ENCODE data around the gene LRFN2. TPM values are rescaled to one million over a fixed set of nuclear protein-coding genes. Genes with fewer than 3 reads are reported as not detected.

The LRFN2 gene
- total RNA-seq, 1 donor: not detected

DNA sequence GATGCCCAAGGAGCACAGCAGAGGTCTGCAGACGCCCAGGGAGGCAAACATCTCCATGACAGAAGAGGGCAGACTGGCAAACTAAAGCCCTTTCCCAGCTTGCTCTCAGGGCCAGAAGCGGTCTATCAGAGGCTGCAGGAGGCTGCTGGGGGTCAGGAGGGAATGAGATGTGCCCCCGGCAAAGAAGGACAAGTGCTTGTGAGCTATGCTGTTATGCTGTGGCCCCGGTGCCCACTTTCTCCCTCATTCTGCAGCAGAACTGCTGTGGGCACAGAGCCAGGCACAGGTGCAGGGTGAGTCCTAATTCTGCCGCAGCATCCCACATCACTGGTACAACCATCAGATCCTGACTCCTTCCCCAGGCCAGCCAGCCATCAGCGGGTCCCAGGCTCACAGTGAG is 46.4 kb downstream of the LRFN2 start:
- Histone ChIP-seq H3K27ac (ENCODE audit: low read depth, low read length) (no peak overlapping the region), H3K27me3 (ENCODE audit: insufficient read depth, low read length) (no peaks in the 10 kb centered on the region), H3K4me3 (ENCODE audit: insufficient read depth, low read length) (no peak overlapping the region), H3K9me3 (ENCODE audit: low read depth, low read length) (no peaks in the 10 kb centered on the region), H4K20me1 (ENCODE audit: insufficient read depth, low read length) (no peaks in the 10 kb centered on the region), H3K79me2 (ENCODE audit: insufficient read depth, low read length) (no peaks in the 10 kb centered on the region), H2AFZ (ENCODE audit: low read length) (no peak overlapping the region), H3K4me1 (ENCODE audit: insufficient read depth, low read length) (no peaks in the 10 kb centered on the region), H3K4me2 (ENCODE audit: insufficient read depth, low read length) (no peak overlapping the region), H3K36me3 (ENCODE audit: insufficient read depth, low read length) (no peaks in the 10 kb centered on the region)
- TF ChIP-seq, protein P1, sequence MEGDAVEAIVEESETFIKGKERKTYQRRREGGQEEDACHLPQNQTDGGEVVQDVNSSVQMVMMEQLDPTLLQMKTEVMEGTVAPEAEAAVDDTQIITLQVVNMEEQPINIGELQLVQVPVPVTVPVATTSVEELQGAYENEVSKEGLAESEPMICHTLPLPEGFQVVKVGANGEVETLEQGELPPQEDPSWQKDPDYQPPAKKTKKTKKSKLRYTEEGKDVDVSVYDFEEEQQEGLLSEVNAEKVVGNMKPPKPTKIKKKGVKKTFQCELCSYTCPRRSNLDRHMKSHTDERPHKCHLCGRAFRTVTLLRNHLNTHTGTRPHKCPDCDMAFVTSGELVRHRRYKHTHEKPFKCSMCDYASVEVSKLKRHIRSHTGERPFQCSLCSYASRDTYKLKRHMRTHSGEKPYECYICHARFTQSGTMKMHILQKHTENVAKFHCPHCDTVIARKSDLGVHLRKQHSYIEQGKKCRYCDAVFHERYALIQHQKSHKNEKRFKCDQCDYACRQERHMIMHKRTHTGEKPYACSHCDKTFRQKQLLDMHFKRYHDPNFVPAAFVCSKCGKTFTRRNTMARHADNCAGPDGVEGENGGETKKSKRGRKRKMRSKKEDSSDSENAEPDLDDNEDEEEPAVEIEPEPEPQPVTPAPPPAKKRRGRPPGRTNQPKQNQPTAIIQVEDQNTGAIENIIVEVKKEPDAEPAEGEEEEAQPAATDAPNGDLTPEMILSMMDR (IDR thresholded peaks at IDR 0.05; ENCODE audit: extremely low read depth, low read depth, low read length): no peak
- DNase-seq (ENCODE audit: insufficient read length, low spot score, missing footprints): no peak

DNA sequence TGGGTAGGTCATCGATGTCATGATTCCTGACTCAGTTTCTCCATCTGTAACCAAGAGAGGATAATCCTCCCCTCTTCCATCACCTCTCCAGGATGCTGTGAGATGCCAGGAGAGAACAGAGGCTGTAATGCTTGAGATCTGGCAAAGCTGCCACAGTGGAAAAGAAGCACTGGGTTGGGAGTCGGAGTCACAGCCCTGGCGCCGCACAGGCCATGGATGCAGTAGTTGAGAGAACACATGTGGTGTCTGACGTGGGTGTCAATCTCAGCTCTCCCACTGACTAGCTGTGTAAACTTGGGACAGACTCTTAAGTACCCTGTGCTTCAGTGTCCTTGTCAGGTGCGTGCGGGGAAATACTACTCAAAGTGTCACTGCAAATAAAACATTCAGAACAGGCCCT is 47.3 kb downstream of the LRFN2 start:
- no peaks in the 10 kb centered on the region for H3K9me3 ChIP-seq (ENCODE audit: low read depth, low read length)
- H3K4me1 ChIP-seq (ENCODE audit: insufficient read depth, low read length): no peaks in the 10 kb centered on the region
- no peak overlapping the region for H3K4me2 ChIP-seq (ENCODE audit: insufficient read depth, low read length)

DNA sequence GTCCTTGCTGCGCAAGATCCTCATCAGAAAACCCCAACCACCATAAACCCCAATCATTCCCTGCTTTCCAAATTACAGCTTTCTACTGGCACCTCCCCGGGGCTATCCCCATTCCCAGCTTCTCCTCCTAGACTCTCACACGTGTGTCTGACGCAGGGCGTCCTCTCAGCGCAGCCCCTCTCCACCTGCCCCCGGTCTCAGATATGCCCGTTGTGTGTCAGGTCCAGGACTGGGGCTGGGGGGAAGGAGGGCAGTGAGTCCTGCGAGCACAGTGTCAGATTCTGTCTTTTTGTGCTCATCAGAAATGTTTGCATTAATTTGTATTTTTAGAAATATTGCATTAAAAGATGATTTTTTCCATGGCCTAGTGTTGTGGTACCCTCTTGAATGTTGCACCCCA is 48.6 kb downstream of the LRFN2 start:
- Histone ChIP-seq H4K20me1 (ENCODE audit: insufficient read depth, low read length) (no peaks in the 10 kb centered on the region), H3K27ac (ENCODE audit: low read depth, low read length) (no peak overlapping the region), H3K9me3 (ENCODE audit: low read depth, low read length) (no peaks in the 10 kb centered on the region), H3K4me1 (ENCODE audit: insufficient read depth, low read length) (no peaks in the 10 kb centered on the region), H3K4me3 (ENCODE audit: insufficient read depth, low read length) (no peak overlapping the region), H3K4me2 (ENCODE audit: insufficient read depth, low read length) (no peak overlapping the region), H3K36me3 (ENCODE audit: insufficient read depth, low read length) (no peaks in the 10 kb centered on the region), H3K79me2 (ENCODE audit: insufficient read depth, low read length) (no peaks in the 10 kb centered on the region), H2AFZ (ENCODE audit: low read length) (no peak overlapping the region), H3K27me3 (ENCODE audit: insufficient read depth, low read length) (no peaks in the 10 kb centered on the region)
- TF ChIP-seq, protein P1 (IDR thresholded peaks at IDR 0.05; ENCODE audit: extremely low read depth, low read depth, low read length): no peak
- no peak for DNase-seq (ENCODE audit: insufficient read length, low spot score, missing footprints)

More for the DNA sequence above, 47.3 kb downstream of the LRFN2 start:
- H2AFZ ChIP-seq (ENCODE audit: low read length): no peak overlapping the region
- TF ChIP-seq, protein P1 (IDR thresholded peaks at IDR 0.05; ENCODE audit: extremely low read depth, low read depth, low read length): no peak
- H4K20me1 ChIP-seq (ENCODE audit: insufficient read depth, low read length): no peaks in the 10 kb centered on the region
- H3K4me3 ChIP-seq (ENCODE audit: insufficient read depth, low read length): no peak overlapping the region
- no peak for DNase-seq (ENCODE audit: insufficient read length, low spot score, missing footprints)
- H3K36me3 ChIP-seq (ENCODE audit: insufficient read depth, low read length): no peaks in the 10 kb centered on the region
- no peaks in the 10 kb centered on the region for H3K79me2 ChIP-seq (ENCODE audit: insufficient read depth, low read length)
- H3K27me3 ChIP-seq (ENCODE audit: insufficient read depth, low read length): no peaks in the 10 kb centered on the region
- H3K27ac ChIP-seq (ENCODE audit: low read depth, low read length): no peak overlapping the region

DNA sequence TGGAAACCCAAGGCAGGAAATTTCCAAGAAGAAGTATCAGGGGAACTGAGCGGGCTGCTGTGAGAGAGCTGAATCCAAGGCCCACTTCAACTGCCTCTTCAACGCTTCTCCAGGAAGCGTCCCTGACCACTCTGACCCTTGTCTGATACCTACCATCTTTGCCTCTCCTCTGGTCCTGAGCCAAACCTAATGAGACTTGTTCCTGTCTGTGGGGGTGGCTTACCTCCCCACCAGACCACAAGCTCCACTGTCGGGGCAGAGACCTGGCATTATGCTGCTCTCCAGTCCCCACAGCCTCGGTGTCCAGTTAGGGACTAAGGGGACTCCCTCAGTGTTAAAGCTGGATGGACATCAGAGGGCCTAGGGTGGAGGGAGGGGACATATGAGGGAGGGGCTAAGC is 49.7 kb downstream of the LRFN2 start:
- Histone ChIP-seq H3K79me2 (ENCODE audit: insufficient read depth, low read length) (no peaks in the 10 kb centered on the region), H3K27me3 (ENCODE audit: insufficient read depth, low read length) (no peaks in the 10 kb centered on the region), H4K20me1 (ENCODE audit: insufficient read depth, low read length) (no peaks in the 10 kb centered on the region), H2AFZ (ENCODE audit: low read length) (no peak overlapping the region), H3K9me3 (ENCODE audit: low read depth, low read length) (no peaks in the 10 kb centered on the region), H3K36me3 (ENCODE audit: insufficient read depth, low read length) (no peaks in the 10 kb centered on the region), H3K4me2 (ENCODE audit: insufficient read depth, low read length) (no peak overlapping the region), H3K4me1 (ENCODE audit: insufficient read depth, low read length) (no peaks in the 10 kb centered on the region), H3K4me3 (ENCODE audit: insufficient read depth, low read length) (no peak overlapping the region), H3K27ac (ENCODE audit: low read depth, low read length) (no peak overlapping the region)
- no peak for DNase-seq (ENCODE audit: insufficient read length, low spot score, missing footprints)
- TF ChIP-seq, protein P1 (IDR thresholded peaks at IDR 0.05; ENCODE audit: extremely low read depth, low read depth, low read length): no peak

All from osteoblast (primary cell).